Activated naive CD4-positive, alpha-beta T cell treated with anti-CD3 and anti-CD28 coated beads, Interleukin-2, amount 50 U/mL, for 24 hours (primary cell): ENCODE results near the gene EHMT1.
A peak's percentile ranks its signal among the peaks of the same experiment; 100 is the strongest.

Experiments
- H3K27ac Mint-ChIP-seq: one replicate; pipeline ENCODE4 v1.8.0; 2021; ENCODE audit warnings: mild to moderate bottlenecking, mixed read lengths
- H3K27me3 Mint-ChIP-seq: one replicate; pipeline ENCODE4 v1.8.0; 2021; ENCODE audit warnings: mixed read lengths
- H3K36me3 Mint-ChIP-seq: one replicate; pipeline ENCODE4 v1.8.0; 2021; ENCODE audit warnings: mixed read lengths
- H3K4me1 Mint-ChIP-seq: one replicate; pipeline ENCODE4 v1.8.0; 2021; ENCODE audit warnings: mixed read lengths
- H3K4me3 Mint-ChIP-seq: one replicate; pipeline ENCODE4 v1.8.0; 2021; ENCODE audit warnings: mild to moderate bottlenecking, mixed read lengths
- H3K9me3 Mint-ChIP-seq: one replicate; pipeline ENCODE4 v1.8.0; 2021; ENCODE audit warnings: mixed read lengths

EHMT1 gene

DNA sequence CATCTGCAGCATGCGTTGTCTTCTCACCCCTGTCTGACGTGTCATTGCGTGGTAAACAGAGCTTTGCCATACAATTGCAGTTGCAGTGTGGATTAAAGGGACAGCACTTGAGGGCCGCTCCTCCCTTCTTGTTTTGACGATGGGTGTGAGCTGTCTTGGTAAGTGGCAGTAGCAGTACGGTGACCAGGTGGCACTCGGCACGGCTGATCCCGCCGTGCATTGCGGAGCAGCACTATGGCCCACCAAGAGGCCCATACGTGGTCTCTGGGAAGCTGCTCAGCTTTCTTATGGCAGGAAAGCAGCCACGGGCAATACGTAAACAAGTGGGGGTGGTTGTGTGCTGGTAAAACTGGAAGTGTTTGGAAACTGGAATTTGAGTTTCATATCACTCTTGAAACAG lies 25.1 kb downstream of the EHMT1 start:
- Mint-ChIP-seq H3K9me3 (no peaks in the 10 kb centered on the region), H3K27me3 (no peaks in the 10 kb centered on the region), H3K4me1 (peaks cover 69% of the 10 kb centered on the region), H3K36me3 (peaks cover 18% of the 10 kb centered on the region), H3K4me3 (no peak overlapping the region), H3K27ac (peak overlapping the region; percentile 70)

DNA sequence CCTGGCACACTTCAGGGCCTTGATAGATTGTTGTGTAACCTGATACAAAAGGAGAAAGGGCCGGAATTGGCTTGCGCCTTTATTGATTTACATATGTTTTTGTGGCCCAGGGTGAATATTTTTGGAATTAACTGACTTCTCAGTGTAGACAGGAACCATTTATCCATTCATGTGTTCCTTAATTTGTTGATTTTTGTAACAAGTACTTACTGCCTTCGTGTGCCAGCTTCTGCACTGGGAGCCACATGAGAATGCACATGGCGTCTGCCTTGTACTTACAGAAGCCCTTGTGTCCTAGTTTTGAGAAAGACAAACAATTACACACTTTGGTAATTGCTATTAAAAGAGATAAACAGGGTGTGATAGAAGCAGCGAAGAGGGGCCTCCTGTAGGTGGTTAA lies 26.4 kb downstream of the EHMT1 start:
- Mint-ChIP-seq H3K4me3 (no peak overlapping the region), H3K4me1 (peaks cover 68% of the 10 kb centered on the region), H3K36me3 (peaks cover 16% of the 10 kb centered on the region), H3K27ac (no peak overlapping the region), H3K9me3 (no peaks in the 10 kb centered on the region), H3K27me3 (no peaks in the 10 kb centered on the region)

DNA sequence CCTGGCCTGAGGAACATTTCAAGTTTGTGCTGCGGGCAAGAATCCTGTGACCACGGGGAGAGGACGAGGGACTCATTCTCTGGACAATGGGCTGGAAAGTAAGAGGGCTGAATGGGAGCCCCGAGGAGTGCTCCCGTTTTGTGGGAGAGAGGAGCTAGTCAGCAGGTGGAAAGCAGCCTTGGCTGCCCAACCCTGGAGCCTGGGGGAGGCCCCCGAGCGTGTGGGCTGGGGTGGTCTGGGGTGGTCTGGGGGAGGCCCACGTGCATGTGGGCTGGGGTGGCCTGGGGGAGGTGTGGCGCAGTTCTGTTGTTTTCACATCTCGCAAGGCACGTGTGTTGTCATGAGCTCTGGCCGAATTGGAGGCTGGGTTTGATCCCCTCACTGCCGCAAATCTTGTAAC lies 27.5 kb downstream of the EHMT1 start:
- Mint-ChIP-seq H3K27me3 (no peaks in the 10 kb centered on the region), H3K36me3 (peaks cover 17% of the 10 kb centered on the region), H3K27ac (no peak overlapping the region), H3K9me3 (no peaks in the 10 kb centered on the region), H3K4me1 (peaks cover 64% of the 10 kb centered on the region), H3K4me3 (no peak overlapping the region)

DNA sequence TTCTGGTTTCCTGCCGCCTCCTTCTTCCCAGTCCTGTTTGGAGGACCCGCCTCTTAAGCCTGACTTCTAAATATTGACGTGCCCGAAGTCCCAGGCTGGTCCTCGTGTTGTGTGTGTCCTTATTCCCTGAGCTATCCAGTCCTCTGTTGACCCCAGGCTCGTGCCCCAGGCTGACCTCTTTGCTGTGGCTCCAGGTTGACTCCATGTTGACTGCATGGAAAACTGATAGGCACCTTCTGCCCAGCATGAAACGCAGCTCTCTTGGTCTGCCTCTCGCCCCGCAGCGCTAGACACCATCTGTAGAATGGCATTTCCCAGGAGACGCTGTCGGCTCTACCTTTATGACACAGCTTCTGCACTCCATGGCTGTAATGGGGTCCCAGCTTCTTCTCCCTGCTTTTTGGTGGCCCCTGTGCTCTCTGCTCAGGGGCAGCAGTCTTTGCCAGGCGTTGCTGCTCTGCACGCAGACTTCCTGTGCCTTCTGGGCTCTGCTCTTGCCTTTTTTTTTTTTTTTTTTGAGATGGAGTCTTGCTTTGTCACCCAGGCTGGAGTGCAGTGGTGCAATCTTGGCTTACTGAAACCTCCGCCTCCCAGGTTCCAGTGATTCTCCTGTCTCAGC lies 28.4 kb downstream of the EHMT1 start:
- peak overlapping the region; percentile 56 for H3K4me3 Mint-ChIP-seq
- no peaks in the 10 kb centered on the region for H3K9me3 Mint-ChIP-seq
- H3K4me1 Mint-ChIP-seq: peaks cover 57% of the 10 kb centered on the region
- H3K27ac Mint-ChIP-seq: peak overlapping the region; percentile 65
- H3K27me3 Mint-ChIP-seq: no peaks in the 10 kb centered on the region
- H3K36me3 Mint-ChIP-seq: peaks cover 13% of the 10 kb centered on the region

DNA sequence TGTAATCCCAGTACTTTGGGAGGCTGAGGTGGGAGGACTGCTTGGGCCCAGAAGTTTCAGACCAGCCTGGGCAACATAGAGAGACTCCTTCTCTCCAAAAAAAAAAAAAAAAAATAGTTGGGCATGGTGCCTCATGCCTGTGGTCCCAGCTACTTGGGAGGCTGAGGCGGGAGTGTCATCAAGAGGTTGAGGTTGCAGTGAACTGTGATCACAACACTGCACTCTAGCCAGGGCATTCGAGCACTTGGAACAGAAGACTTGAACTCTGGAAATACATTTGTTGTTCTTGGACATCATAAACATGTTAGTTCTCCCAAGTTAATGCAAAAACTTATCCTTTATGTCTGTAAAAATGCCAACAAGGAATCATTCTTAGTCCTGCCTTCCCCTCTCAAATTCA lies 29.6 kb downstream of the EHMT1 start:
- Mint-ChIP-seq H3K36me3 (peaks cover 11% of the 10 kb centered on the region), H3K4me3 (no peak overlapping the region), H3K9me3 (no peaks in the 10 kb centered on the region), H3K27ac (no peak overlapping the region), H3K4me1 (peaks cover 53% of the 10 kb centered on the region), H3K27me3 (no peaks in the 10 kb centered on the region)

DNA sequence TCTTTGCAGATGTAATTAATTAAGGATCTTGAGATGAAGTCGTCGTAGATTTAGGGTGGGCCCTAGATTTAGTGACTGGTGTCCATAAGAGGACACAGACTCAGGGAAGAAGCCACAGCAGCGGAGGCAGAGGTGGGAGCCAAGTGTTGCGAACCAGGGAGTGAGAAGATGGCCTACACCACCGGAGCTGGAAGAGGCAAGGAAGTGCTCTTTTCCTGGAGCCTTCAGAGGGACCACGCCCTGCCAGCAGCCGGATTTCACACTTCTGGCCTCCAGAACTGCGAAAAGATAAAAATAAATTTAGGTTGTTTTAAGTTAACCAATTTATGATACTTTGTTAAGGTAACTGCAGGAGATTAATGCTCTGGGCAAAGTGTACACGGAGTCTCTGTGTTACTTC lies 30.7 kb downstream of the EHMT1 start:
- Mint-ChIP-seq H3K27ac (no peak overlapping the region), H3K27me3 (no peaks in the 10 kb centered on the region), H3K4me3 (no peak overlapping the region), H3K4me1 (peaks cover 50% of the 10 kb centered on the region), H3K36me3 (peaks cover 11% of the 10 kb centered on the region), H3K9me3 (no peaks in the 10 kb centered on the region)

DNA sequence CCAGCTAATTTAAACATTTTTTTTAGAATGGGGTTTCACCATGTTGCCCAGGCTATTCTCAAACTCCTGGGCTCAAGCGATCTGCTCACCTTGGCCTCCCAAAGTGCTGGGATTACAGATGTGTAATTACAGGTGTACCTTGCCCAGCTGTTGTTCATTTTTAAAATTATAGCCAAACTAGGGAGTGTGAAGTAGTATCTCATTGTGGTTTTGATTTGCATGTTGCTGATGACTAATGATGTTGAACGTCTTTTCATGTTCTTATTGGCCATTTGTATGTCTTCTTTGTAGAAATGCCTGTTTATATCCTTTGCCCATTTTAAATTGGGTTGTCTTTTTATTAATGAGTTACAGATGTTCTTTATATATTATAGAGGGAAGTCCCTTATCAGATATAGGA lies 31.5 kb downstream of the EHMT1 start:
- Mint-ChIP-seq H3K27me3 (no peaks in the 10 kb centered on the region), H3K4me3 (no peak overlapping the region), H3K27ac (no peak overlapping the region), H3K36me3 (peaks cover 11% of the 10 kb centered on the region), H3K9me3 (no peaks in the 10 kb centered on the region), H3K4me1 (peaks cover 47% of the 10 kb centered on the region)

DNA sequence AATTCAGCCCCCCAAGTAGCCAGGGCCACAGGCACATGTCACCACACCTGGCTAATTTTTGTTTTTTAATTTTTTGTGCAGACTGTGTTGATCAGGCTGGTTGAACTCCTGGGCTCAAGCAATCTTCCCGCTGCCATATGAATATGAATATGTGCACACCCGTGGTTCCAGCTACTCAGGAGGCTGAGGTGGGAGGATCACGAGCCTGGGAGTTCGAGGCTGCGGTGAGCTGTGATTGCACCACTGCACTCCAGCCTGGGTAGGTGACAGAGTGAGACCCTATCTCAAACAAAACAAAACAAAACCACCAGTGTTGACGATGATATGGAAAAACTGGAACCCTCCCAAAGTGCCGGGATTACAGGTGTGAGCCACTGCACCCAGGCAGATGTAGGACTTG lies 32.0 kb downstream of the EHMT1 start:
- no peak overlapping the region for H3K27ac Mint-ChIP-seq

DNA sequence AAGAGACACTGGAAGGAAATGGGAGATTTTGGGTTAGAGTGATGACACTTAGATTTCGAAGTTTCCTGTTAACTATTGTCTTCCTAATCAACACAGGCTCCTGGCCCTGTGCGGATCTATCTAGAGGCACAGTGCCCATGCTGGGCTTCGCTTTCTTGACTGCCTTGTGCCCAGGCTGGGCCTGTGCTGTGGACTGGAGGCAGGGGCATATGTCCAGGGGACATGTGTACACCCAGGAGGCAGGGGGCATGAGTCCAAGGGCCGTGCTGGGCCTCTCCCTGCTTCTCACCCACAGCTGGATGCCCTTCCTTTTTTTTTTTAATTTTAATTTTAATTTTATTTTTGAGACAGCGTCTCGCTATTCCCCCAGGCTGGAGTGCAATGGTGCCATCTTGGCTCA lies 37.6 kb downstream of the EHMT1 start:
- Mint-ChIP-seq H3K4me3 (no peak overlapping the region), H3K27ac (no peak overlapping the region), H3K36me3 (peaks cover 15% of the 10 kb centered on the region), H3K27me3 (no peaks in the 10 kb centered on the region), H3K4me1 (peaks cover 47% of the 10 kb centered on the region), H3K9me3 (no peaks in the 10 kb centered on the region)

More for the DNA sequence above, 32.0 kb downstream of the EHMT1 start:
- H3K36me3 Mint-ChIP-seq: peaks cover 11% of the 10 kb centered on the region
- H3K9me3 Mint-ChIP-seq: no peaks in the 10 kb centered on the region
- no peaks in the 10 kb centered on the region for H3K27me3 Mint-ChIP-seq
- no peak overlapping the region for H3K4me3 Mint-ChIP-seq
- peaks cover 43% of the 10 kb centered on the region for H3K4me1 Mint-ChIP-seq

DNA sequence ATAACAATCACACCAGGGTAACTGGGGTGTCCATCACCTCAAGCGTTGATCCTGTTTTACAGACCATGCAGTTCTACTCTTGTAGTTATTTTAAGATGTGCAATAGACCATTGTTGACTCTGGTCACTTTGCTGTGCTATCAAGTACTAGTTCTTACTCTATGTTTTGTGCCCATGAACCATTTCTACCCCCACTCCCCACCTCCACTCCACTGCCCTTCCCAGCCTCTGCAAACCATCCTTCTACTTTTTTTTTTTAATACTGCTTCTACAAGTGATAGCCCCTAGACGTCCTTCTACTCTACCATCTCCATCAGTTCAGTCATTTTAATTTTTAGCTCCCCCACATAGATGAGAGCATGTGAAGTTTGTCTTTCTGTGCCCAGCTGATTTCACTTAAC lies 38.8 kb downstream of the EHMT1 start:
- H3K9me3 Mint-ChIP-seq: no peaks in the 10 kb centered on the region
- H3K4me3 Mint-ChIP-seq: no peak overlapping the region
- H3K36me3 Mint-ChIP-seq: peaks cover 15% of the 10 kb centered on the region
- no peaks in the 10 kb centered on the region for H3K27me3 Mint-ChIP-seq
- H3K27ac Mint-ChIP-seq: peak overlapping the region; percentile 36
- peaks cover 47% of the 10 kb centered on the region for H3K4me1 Mint-ChIP-seq

DNA sequence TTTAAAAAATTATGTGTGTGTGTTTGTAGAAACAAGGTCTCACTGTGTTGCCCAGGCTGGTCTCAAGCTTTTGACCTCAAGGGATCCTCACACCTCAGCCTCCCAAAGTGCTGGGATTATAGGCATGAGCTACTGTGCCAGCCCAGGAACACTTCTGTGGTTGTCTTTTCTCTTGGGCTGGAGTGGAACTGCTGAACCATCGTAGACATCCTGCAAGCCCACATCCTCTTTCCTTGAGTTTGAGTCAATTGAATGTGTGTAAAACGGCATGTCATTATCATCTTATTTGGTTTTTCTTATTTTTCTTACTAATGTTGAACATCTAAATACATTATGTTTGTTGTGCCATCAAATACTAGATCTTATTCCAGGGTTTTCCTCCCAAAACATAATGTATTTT lies 40.0 kb downstream of the EHMT1 start:
- H3K36me3 Mint-ChIP-seq: peaks cover 15% of the 10 kb centered on the region
- H3K4me1 Mint-ChIP-seq: peaks cover 55% of the 10 kb centered on the region
- H3K27me3 Mint-ChIP-seq: no peaks in the 10 kb centered on the region
- peak overlapping the region; percentile 39 for H3K4me3 Mint-ChIP-seq
- H3K9me3 Mint-ChIP-seq: no peaks in the 10 kb centered on the region
- H3K27ac Mint-ChIP-seq: no peak overlapping the region

DNA sequence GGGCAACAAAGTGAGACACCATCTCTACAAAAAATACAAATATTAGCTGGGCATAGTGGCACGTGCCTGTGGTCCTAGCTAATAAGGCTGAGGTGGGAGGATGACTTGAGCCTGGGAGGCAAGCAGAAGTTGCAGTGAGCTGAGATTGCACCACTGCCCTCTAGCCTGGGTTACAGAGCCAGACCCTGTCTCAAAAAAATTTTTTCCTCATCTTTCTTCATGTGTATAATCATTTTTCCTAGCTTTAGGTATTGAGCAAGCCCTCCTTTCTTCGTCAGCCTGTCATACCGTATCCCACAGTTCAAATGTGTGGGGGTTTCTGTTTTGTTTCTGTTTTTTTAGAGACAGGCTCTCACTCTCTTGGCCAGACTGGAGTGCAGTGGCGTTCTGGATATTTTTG lies 41.3 kb downstream of the EHMT1 start:
- no peaks in the 10 kb centered on the region for H3K9me3 Mint-ChIP-seq
- peak overlapping the region; percentile 19 for H3K4me3 Mint-ChIP-seq
- peaks cover 60% of the 10 kb centered on the region for H3K4me1 Mint-ChIP-seq
- H3K27me3 Mint-ChIP-seq: no peaks in the 10 kb centered on the region
- H3K27ac Mint-ChIP-seq: no peak overlapping the region
- peaks cover 14% of the 10 kb centered on the region for H3K36me3 Mint-ChIP-seq

DNA sequence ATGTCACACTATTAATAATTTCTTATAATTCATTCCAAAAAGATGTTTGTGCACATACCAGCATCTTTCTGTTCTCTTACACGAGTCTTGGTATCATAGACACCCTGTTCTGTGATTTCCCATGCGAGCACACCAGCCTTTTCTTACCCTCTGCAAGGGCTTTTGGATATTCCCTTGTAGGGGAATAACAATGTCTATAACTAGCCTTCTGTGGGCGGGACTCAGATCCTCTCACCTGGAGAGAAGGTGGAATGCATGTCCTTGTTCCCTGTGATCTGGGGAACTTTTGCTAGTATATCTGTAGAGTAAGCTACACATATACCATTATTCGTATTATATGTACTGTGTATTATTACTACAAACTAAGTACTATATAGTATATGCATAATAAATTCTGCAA lies 44.8 kb downstream of the EHMT1 start:
- H3K4me1 Mint-ChIP-seq: peaks cover 74% of the 10 kb centered on the region
- H3K36me3 Mint-ChIP-seq: peaks cover 9% of the 10 kb centered on the region
- H3K9me3 Mint-ChIP-seq: no peaks in the 10 kb centered on the region
- no peak overlapping the region for H3K4me3 Mint-ChIP-seq
- H3K27ac Mint-ChIP-seq: no peak overlapping the region
- H3K27me3 Mint-ChIP-seq: no peaks in the 10 kb centered on the region

DNA sequence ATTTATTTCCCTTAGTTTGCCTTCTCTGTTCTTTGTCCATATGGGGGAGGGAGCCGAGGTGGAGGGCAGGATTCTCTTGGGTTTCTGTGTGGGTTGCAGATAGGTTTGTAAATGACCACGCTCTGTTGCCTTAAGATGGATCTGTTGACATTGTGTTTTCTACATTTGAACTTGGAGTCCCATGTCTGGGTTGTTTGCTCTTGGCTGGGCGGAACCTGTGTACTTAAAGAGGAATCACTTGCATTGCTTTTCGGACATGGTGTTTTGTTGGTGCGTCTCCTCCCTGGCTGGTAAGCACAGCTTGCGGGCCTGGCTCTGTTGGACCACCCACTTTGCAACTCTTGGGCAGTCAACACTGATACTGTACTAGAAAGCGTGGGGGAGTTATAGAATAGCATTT lies 45.9 kb downstream of the EHMT1 start:
- Mint-ChIP-seq H3K36me3 (peaks cover 11% of the 10 kb centered on the region), H3K4me1 (peaks cover 77% of the 10 kb centered on the region), H3K4me3 (no peak overlapping the region), H3K27me3 (no peaks in the 10 kb centered on the region), H3K27ac (no peak overlapping the region), H3K9me3 (no peaks in the 10 kb centered on the region)

DNA sequence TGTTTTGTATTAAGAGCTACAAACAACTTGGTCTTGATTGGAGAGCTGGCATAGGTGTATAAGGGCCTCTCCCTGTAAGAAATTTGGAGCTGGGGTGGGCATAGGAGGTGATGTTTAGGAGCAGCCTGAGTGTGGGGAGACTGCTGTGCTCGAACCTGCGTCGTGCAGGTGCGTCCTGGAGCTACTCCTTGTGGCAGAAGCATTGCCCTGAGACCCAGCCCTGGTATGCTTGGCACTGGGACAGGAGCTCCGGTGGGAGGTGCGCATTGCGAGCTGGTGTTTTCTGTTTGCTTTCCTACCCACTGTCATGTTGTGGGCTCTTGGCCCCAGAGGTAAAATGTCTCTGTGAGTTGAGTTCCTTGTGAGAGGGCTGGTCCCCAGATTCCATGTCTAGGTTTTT lies 46.4 kb downstream of the EHMT1 start:
- Mint-ChIP-seq H3K27ac (no peak overlapping the region), H3K4me1 (peaks cover 75% of the 10 kb centered on the region), H3K9me3 (no peaks in the 10 kb centered on the region), H3K27me3 (no peaks in the 10 kb centered on the region), H3K4me3 (no peak overlapping the region), H3K36me3 (peaks cover 10% of the 10 kb centered on the region)

DNA sequence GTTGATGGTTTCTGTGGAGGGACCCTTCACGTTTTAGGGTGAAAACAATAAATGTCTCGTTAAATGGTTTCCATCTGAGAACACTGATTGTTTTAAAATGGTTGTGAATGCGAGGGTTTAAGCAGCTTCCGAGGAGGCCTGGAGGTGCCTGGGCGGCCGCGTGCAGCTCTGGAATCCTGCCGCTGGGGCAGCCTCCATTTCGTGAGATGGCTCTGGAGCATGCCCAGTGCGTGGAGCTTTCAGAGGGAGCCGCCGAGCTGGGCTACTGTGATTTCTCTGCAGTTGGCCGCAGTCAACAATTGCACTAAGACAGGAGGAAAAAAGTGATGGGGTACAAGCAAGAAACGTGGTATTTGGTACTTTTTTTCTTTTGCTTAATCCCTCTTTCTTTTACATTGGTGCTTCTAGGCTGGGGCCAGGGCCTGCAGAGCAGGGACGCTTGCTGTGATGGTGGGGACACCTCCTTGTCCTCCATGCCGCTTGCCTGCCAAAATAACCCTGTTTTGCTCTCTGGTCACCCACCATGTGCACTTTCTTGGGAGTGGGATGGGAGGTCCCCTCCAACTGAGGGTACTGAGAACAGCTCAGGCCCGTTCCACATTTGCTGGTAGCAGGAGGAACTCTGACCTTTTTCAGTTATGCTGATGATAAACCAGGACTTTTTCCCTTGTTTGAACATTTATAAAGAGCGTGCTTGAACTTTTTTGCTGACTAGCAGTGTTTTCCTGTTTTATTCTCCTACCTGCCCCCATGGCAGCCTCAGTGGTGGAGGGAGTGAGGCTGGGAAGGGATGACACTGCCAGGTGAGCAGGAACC lies 47.1 kb downstream of the EHMT1 start:
- H3K4me1 Mint-ChIP-seq: peaks cover 75% of the 10 kb centered on the region
- H3K4me3 Mint-ChIP-seq: no peak overlapping the region
- no peaks in the 10 kb centered on the region for H3K27me3 Mint-ChIP-seq
- no peak overlapping the region for H3K27ac Mint-ChIP-seq
- no peaks in the 10 kb centered on the region for H3K9me3 Mint-ChIP-seq
- peaks cover 8% of the 10 kb centered on the region for H3K36me3 Mint-ChIP-seq

DNA sequence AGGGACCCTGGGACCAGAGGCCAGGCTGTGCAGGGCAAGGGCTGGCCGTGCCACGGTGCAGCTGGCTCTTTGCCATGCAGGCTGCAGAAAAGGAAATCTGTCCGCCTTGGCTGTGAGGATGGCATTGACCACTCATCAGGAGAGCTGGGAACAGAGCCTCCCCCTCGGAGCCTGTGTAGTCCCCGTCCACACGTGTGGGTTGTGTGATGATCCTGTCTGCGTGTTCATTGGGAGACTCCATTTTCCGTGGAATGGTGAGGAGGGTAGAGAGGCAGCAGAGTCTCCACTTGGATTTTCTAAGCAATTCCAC lies 47.7 kb downstream of the EHMT1 start:
- no peak overlapping the region for H3K4me3 Mint-ChIP-seq
- H3K27me3 Mint-ChIP-seq: no peaks in the 10 kb centered on the region
- no peak overlapping the region for H3K27ac Mint-ChIP-seq
- peaks cover 8% of the 10 kb centered on the region for H3K36me3 Mint-ChIP-seq
- peaks cover 72% of the 10 kb centered on the region for H3K4me1 Mint-ChIP-seq
- no peaks in the 10 kb centered on the region for H3K9me3 Mint-ChIP-seq
